Loucy (cell line): ENCODE results near the gene ARL10.

Experiments
- H2AFZ ChIP-seq: fragments of 200-600 bp; sonication (generic); 2 replicates; pipeline ENCODE4 v1.6.0; 2016; ENCODE audit warnings: antibody characterized with exemption, mild to moderate bottlenecking, low read length, moderate library complexity
- H3F3A ChIP-seq: fragments of 200-600 bp; 2 replicates; pipeline ENCODE4 v1.6.0; 2016; ENCODE audit warnings: antibody characterized with exemption, low read depth, mild to moderate bottlenecking
- H3K27me3 ChIP-seq: fragments of 200-600 bp; sonication (generic); 2 replicates; pipeline ENCODE4 v1.6.1; 2014; ENCODE audit warnings: low read length, mild to moderate bottlenecking; ENCODE audit not compliant: insufficient read depth, poor library complexity, severe bottlenecking
- H3K36me3 ChIP-seq: fragments of 200-600 bp; sonication (generic); 2 replicates; pipeline ENCODE4 v1.6.1; 2016; ENCODE audit warnings: low read length; ENCODE audit not compliant: insufficient read depth
- H3K4me1 ChIP-seq: fragments of 200-600 bp; sonication (generic); 2 replicates; pipeline ENCODE4 v1.5.1; 2014; ENCODE audit warnings: low read length, mild to moderate bottlenecking; ENCODE audit not compliant: insufficient read depth, poor library complexity, severe bottlenecking
- H3K4me2 ChIP-seq: fragments of 200-600 bp; sonication (generic); 2 replicates; pipeline ENCODE4 v1.6.0; 2014; ENCODE audit warnings: antibody characterized with exemption, low read length, low read depth, mild to moderate bottlenecking; ENCODE audit not compliant: poor library complexity, severe bottlenecking
- H3K4me3 ChIP-seq: fragments of 200-600 bp; sonication (generic); 2 replicates; pipeline ENCODE4 v1.5.1; 2014; ENCODE audit warnings: low read length, mild to moderate bottlenecking, mixed read lengths; ENCODE audit not compliant: poor library complexity, severe bottlenecking
- H3K79me2 ChIP-seq: fragments of 200-600 bp; sonication (generic); 2 replicates; pipeline ENCODE4 v1.6.1; 2014; ENCODE audit warnings: low read length; ENCODE audit not compliant: insufficient read depth
- H3K9ac ChIP-seq: fragments of 200-600 bp; sonication (generic); 2 replicates; pipeline ENCODE4 v1.6.0; 2014; ENCODE audit warnings: mild to moderate bottlenecking, low read depth, low read length, moderate library complexity; ENCODE audit not compliant: poor library complexity, severe bottlenecking
- H3K9me2 ChIP-seq: fragments of 200-600 bp; sonication (generic); replicated peaks from 2 replicates; pipeline ENCODE4 v1.6.1; 2016; ENCODE audit warnings: low read depth, low read length, mixed read lengths
- H3K9me3 ChIP-seq: fragments of 200-600 bp; sonication (generic); 2 replicates; pipeline ENCODE4 v1.6.1; 2014; ENCODE audit warnings: mild to moderate bottlenecking, antibody characterized with exemption, low read length, low read depth; ENCODE audit not compliant: insufficient read depth
- H4K20me1 ChIP-seq: fragments of 200-600 bp; sonication (generic); 2 replicates; pipeline ENCODE4 v1.6.0; 2014; ENCODE audit warnings: antibody characterized with exemption, low read length, mild to moderate bottlenecking; ENCODE audit not compliant: insufficient read depth, poor library complexity, severe bottlenecking
- EZH2phosphoT487 ChIP-seq: fragments of 200-600 bp; IDR thresholded peaks from 2 replicates; pipeline ENCODE4 v1.6.1; 2018; ENCODE audit warnings: antibody characterized with exemption, mild to moderate bottlenecking, moderate library complexity, borderline replicate concordance
- TF ChIP-seq, protein P1 (sequence below): fragments of 200-600 bp; sonication (generic); conservative IDR thresholded peaks from 2 replicates; pipeline ENCODE4 v1.5.1; 2014; ENCODE audit warnings: mild to moderate bottlenecking, antibody characterized with exemption, low read length

ARL10 gene

DNA sequence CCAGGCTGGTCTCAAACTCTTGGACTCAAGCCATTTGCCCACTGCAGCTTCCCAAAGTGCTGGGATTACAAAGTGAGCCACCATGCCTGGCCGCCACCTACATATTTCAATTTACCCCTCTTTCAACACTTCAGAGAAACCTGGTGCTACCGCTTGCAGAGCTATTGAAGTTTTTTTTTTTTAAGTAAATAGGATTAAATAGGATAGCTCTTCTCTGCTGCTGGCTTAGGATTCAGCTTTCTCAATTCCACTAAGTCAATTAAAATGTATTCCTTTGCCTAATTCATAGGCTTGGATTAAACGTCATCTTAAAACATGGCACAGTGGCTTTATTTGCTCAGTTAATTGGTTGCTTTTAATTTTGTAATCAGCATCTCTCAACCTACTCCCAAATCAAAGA, 44.7 kb upstream of the ARL10 start:
- TF ChIP-seq, protein P1, sequence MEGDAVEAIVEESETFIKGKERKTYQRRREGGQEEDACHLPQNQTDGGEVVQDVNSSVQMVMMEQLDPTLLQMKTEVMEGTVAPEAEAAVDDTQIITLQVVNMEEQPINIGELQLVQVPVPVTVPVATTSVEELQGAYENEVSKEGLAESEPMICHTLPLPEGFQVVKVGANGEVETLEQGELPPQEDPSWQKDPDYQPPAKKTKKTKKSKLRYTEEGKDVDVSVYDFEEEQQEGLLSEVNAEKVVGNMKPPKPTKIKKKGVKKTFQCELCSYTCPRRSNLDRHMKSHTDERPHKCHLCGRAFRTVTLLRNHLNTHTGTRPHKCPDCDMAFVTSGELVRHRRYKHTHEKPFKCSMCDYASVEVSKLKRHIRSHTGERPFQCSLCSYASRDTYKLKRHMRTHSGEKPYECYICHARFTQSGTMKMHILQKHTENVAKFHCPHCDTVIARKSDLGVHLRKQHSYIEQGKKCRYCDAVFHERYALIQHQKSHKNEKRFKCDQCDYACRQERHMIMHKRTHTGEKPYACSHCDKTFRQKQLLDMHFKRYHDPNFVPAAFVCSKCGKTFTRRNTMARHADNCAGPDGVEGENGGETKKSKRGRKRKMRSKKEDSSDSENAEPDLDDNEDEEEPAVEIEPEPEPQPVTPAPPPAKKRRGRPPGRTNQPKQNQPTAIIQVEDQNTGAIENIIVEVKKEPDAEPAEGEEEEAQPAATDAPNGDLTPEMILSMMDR, result no peak
- TF ChIP-seq EZH2phosphoT487, result no peak
- Histone ChIP-seq H4K20me1 (no peaks in the 10 kb centered on the region), H3K4me3 (no peak overlapping the region), H3K9ac (no peak overlapping the region), H3K4me1 (no peaks in the 10 kb centered on the region), H3K9me3 (no peaks in the 10 kb centered on the region), H2AFZ (no peak overlapping the region), H3K36me3 (no peaks in the 10 kb centered on the region), H3F3A (no peaks in the 10 kb centered on the region), H3K4me2 (no peak overlapping the region), H3K9me2 (no peaks in the 10 kb centered on the region), H3K27me3 (no peaks in the 10 kb centered on the region), H3K79me2 (no peaks in the 10 kb centered on the region)

DNA sequence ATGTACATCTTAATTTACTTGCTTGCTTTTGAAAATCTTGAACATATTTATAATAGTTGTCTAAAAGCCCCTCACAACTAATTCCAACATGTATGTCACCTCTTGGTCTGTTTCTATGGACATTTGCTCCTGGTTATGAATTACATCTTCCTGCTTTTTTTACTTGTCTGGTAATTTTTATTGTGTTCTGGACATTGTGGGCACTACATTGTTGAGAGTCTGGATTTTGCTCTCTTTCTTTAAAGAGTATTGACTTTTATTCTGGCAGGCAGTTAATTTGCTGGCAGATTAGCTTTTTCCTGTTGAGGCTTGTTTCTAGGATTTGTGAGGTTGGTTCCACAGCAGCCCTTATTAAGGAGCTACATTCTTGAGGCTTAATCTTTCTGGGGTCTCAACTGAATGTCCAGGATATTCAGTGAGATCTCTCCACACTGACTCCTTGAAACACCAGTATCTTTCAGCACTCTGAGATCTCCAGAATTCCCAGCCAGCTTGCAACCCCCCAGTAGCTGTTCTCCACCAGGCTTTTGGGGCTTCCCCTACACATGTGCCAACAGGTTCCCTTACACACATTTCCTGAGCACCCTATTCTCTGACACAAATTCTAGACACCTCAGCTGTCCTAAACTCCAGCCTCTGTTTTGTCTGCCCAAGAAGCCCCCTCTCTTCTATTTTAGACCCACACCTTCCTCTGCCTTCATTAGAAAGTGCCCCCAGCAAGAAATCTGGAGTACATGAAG, 31.1 kb upstream of the ARL10 start:
- Histone ChIP-seq H3K36me3 (no peaks in the 10 kb centered on the region), H2AFZ (no peak overlapping the region), H3K4me2 (no peak overlapping the region), H3K79me2 (no peaks in the 10 kb centered on the region), H3F3A (no peaks in the 10 kb centered on the region), H3K4me3 (no peak overlapping the region), H3K27me3 (no peaks in the 10 kb centered on the region), H3K9ac (no peak overlapping the region), H3K9me3 (no peaks in the 10 kb centered on the region), H3K9me2 (no peaks in the 10 kb centered on the region), H3K4me1 (no peaks in the 10 kb centered on the region), H4K20me1 (no peaks in the 10 kb centered on the region)
- TF ChIP-seq, protein P1, result no peak
- no peak for TF ChIP-seq EZH2phosphoT487

DNA sequence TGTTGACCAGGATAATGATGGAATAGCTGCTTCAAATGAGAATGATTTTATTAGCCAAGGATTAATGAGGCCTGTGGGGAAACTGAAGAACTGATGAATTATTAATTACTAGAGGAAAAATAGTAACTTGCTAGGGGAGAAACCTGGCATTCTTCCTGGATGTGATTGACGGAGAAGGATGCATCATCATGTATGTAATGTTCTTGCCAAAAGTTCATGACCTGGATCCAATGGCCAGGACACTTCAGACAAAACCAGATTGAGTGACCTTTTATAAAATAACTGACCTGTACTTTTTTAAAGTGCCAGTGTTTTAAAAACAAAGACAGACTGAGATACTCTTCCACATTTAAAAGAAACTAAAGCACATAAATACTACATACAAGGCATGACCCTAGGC, 27.4 kb upstream of the ARL10 start:
- no peak overlapping the region for H3K9ac ChIP-seq
- H3F3A ChIP-seq, result no peaks in the 10 kb centered on the region
- H3K79me2 ChIP-seq, result no peaks in the 10 kb centered on the region
- no peak overlapping the region for H3K4me2 ChIP-seq
- H3K4me1 ChIP-seq, result no peaks in the 10 kb centered on the region
- no peaks in the 10 kb centered on the region for H4K20me1 ChIP-seq
- no peak overlapping the region for H2AFZ ChIP-seq
- TF ChIP-seq, protein P1, result no peak
- TF ChIP-seq EZH2phosphoT487, result no peak
- no peaks in the 10 kb centered on the region for H3K9me3 ChIP-seq
- H3K27me3 ChIP-seq, result no peaks in the 10 kb centered on the region
- no peaks in the 10 kb centered on the region for H3K36me3 ChIP-seq
- H3K9me2 ChIP-seq, result no peaks in the 10 kb centered on the region
- no peak overlapping the region for H3K4me3 ChIP-seq
